CD4-positive, alpha-beta T cell (primary cell): ENCODE results near the gene BCKDHB. TPM values are rescaled to one million over a fixed set of nuclear protein-coding genes. Genes with fewer than 3 reads are reported as not detected.

Experiments
- ATAC-seq: fragments of 200-7000 bp; cut with Tn5 transposase; one replicate; pipeline ENCODE4 v1.10.0; 2022; ENCODE audit warnings: mild to moderate bottlenecking; ENCODE audit not compliant: poor library complexity
- CTCF ChIA-PET: fragments of 350-600 bp; sonication (Branson Sonifier 250); formaldehyde crosslinking; loops from one replicate; lab custom pipeline; 2021; ENCODE audit warnings: antibody characterized with exemption, inconsistent platforms; lab: Charles Lee
- POLR2A ChIA-PET: fragments of 350-600 bp; sonication (Branson Sonifier 250); formaldehyde crosslinking; loops from one replicate; lab custom pipeline; 2021; ENCODE audit warnings: antibody characterized with exemption, inconsistent platforms; lab: Charles Lee
- DNase-seq, 14 experiments: peaks; one replicate each; pipeline ENCODE4 v3.0.0-alpha.2; 2013 to 2020; ENCODE audit warnings: mixed read lengths in 2 of 14
- H3K27ac ChIP-seq, 2 donors: one replicate each; pipeline versions ENCODE4 v1.5.1 to v1.7.0; 2013; ENCODE audit warnings: low read length in 2 of 2, low read depth in 1 of 2, mild to moderate bottlenecking in 1 of 2
- H3K27me3 ChIP-seq, 2 experiments: 1 replicate in 1 of 2; 2 replicates in 1 of 2; pipeline versions ENCODE4 v1.6.1 to v1.7.0; 2013; ENCODE audit warnings: low read length in 2 of 2, control low read depth in 1 of 2, mild to moderate bottlenecking in 1 of 2, moderate library complexity in 1 of 2; ENCODE audit not compliant: insufficient read depth in 2 of 2, control insufficient read depth in 1 of 2
- H3K36me3 ChIP-seq: one replicate; pipeline ENCODE4 v1.6.1; 2013; ENCODE audit warnings: low read length, control low read depth; ENCODE audit not compliant: insufficient read depth
- H3K4me1 ChIP-seq: one replicate; pipeline ENCODE4 v1.6.1; 2013; ENCODE audit warnings: low read length, control low read depth; ENCODE audit not compliant: insufficient read depth
- H3K4me3 ChIP-seq: one replicate; pipeline ENCODE4 v1.5.1; 2013; ENCODE audit warnings: mild to moderate bottlenecking, low read length, moderate library complexity
- H3K9me3 ChIP-seq, 2 experiments: 1 replicate in 1 of 2; 2 replicates in 1 of 2; pipeline versions ENCODE4 v1.6.1 to v1.7.0; 2013; ENCODE audit warnings: low read length in 2 of 2, mild to moderate bottlenecking in 2 of 2, control low read depth in 1 of 2, moderate library complexity in 1 of 2; ENCODE audit not compliant: control insufficient read depth in 1 of 2, insufficient read depth in 1 of 2
- H3K27ac Mint-ChIP-seq: one replicate; pipeline ENCODE4 v1.8.0; 2020; ENCODE audit warnings: mixed read lengths
- H3K27me3 Mint-ChIP-seq: one replicate; pipeline ENCODE4 v1.8.0; 2021; ENCODE audit warnings: mixed read lengths
- H3K36me3 Mint-ChIP-seq: one replicate; pipeline ENCODE4 v1.8.0; 2021; ENCODE audit warnings: low read depth, mixed read lengths
- H3K4me1 Mint-ChIP-seq: one replicate; pipeline ENCODE4 v1.8.0; 2021; ENCODE audit warnings: low read depth, mixed read lengths
- H3K4me3 Mint-ChIP-seq: one replicate; pipeline ENCODE4 v1.8.0; 2020; ENCODE audit warnings: mild to moderate bottlenecking, mixed read lengths
- H3K9me3 Mint-ChIP-seq: one replicate; pipeline ENCODE4 v1.8.0; 2020; ENCODE audit warnings: mixed read lengths
- intact Hi-C, 2 experiments: fragments of 100-400 bp; cut with DNase I in 1 of 2; cut with micrococcal nuclease in 1 of 2; formaldehyde crosslinking; loops; one replicate each; pipeline versions ENCODE4 v1.15.1 to v1.9.0; 2023 to 2025; cut with DNase I, micrococcal nuclease
- total RNA-seq, 174 experiments: library from RNA in 2 of 174; stranded (reverse) in 2 of 174; gene quantifications; one replicate each; pipeline ENCODE4 v1.2.3 and lab custom pipeline; 2021 to 2026
- TF ChIP-seq, protein P1 (sequence below): fragments of 200-600 bp; IDR thresholded peaks from one replicate; pipeline ENCODE4 v1.8.0; 2022; ENCODE audit warnings: antibody characterized with exemption, mild to moderate bottlenecking

BCKDHB gene
- total RNA-seq, 2 experiments from 2014 or later, result 7.8 to 8.1 TPM

DNA sequence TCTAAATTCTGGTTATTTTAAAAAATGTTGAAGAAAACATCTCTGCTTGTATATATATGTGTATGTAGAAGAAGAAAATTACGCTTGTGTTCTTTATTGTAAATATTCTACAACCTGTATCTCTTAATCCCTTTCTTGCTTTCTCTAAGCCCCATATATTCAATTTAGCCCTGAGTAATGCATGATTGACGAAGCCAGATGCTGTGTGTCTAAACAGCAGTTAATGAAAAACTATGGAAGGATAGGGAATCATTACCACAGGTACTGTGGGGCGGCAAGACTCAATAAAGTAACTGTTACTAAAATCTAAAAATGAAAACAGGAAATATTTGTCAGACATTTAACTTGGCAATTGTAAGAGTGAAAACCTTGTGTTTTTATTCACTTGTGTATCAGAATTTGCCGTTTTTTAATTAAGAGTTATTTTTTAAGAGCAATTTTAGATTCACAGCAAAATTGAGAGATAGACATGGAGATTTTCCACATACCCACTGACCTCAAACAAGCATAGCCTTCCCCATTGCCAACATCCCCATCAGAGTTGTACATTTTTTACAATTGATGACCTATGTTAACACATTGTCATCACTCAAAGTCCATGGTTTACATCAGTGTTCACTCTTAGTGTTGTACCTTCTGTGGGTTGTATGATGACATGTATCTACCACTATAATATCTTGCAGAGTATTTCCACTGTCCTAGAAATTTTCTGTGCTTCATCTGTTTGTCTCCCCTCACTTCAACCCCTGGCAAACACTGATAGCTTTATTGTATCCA is 76.7 kb downstream of the BCKDHB start:
- TF ChIP-seq, protein P1, sequence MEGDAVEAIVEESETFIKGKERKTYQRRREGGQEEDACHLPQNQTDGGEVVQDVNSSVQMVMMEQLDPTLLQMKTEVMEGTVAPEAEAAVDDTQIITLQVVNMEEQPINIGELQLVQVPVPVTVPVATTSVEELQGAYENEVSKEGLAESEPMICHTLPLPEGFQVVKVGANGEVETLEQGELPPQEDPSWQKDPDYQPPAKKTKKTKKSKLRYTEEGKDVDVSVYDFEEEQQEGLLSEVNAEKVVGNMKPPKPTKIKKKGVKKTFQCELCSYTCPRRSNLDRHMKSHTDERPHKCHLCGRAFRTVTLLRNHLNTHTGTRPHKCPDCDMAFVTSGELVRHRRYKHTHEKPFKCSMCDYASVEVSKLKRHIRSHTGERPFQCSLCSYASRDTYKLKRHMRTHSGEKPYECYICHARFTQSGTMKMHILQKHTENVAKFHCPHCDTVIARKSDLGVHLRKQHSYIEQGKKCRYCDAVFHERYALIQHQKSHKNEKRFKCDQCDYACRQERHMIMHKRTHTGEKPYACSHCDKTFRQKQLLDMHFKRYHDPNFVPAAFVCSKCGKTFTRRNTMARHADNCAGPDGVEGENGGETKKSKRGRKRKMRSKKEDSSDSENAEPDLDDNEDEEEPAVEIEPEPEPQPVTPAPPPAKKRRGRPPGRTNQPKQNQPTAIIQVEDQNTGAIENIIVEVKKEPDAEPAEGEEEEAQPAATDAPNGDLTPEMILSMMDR, result no peak
- ATAC-seq (no peak), DNase-seq (no peak)
- H3K27me3 Mint-ChIP-seq, result no peaks in the 10 kb centered on the region
- intact Hi-C loops, result no loop called here
- no peak overlapping the region for H3K4me3 Mint-ChIP-seq
- Histone ChIP-seq H3K4me1 (no peaks in the 10 kb centered on the region), H3K4me3 (no peak overlapping the region), H3K27me3 (no peaks in the 10 kb centered on the region), H3K36me3 (no peaks in the 10 kb centered on the region), H3K27ac (no peak overlapping the region), H3K9me3 (no peaks in the 10 kb centered on the region)
- ChIA-PET CTCF (no interaction called here), POLR2A (no interaction called here)
- H3K36me3 Mint-ChIP-seq, result peaks cover 32% of the 10 kb centered on the region
- H3K9me3 Mint-ChIP-seq, result peaks cover 3% of the 10 kb centered on the region
- H3K27ac Mint-ChIP-seq, result no peak overlapping the region
- no peaks in the 10 kb centered on the region for H3K4me1 Mint-ChIP-seq

- H3K9me3 Mint-ChIP-seq, result peaks cover 3% of the 10 kb centered on the region
- H3K4me1 Mint-ChIP-seq, result no peaks in the 10 kb centered on the region
- no peaks in the 10 kb centered on the region for H3K36me3 ChIP-seq
- H3K36me3 Mint-ChIP-seq, result peaks cover 30% of the 10 kb centered on the region
- H3K27me3 Mint-ChIP-seq, result no peaks in the 10 kb centered on the region
- H3K27ac ChIP-seq, result no peak overlapping the region
- ChIA-PET POLR2A (no interaction called here), CTCF (no interaction called here)
- ATAC-seq (no peak), DNase-seq (no peak)
- H3K9me3 ChIP-seq, result no peaks in the 10 kb centered on the region
- H3K4me3 ChIP-seq, result no peak overlapping the region
- H3K27ac Mint-ChIP-seq, result no peak overlapping the region
- TF ChIP-seq, protein P1, result no peak
- intact Hi-C loops, result no loop called here
- no peak overlapping the region for H3K4me3 Mint-ChIP-seq
- no peaks in the 10 kb centered on the region for H3K27me3 ChIP-seq
- H3K4me1 ChIP-seq, result no peaks in the 10 kb centered on the region
Observed at GRCh38 chr6:80185492-80185891, 79.0 kb downstream of the BCKDHB start.

DNA sequence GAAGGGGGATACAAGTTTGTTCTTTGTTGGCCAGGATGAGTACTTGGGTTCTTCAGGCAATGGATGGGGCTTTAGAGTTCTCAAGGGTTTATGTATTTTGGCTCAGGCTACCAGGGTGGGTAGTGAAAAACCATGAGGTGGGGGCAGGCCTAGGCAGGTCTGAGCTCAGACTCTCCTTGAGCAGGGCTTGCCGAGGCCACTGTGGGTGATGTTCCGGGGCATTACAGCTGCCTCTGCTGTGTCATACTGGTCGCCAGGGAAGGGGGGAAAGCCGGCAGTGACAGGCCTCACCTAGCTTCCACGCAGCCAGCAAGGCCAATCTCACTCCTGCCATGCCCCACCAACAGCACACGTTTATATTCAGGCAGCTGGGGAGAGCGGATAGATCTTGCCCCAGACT is 79.6 kb downstream of the BCKDHB start:
- H3K27me3 Mint-ChIP-seq, result no peaks in the 10 kb centered on the region
- TF ChIP-seq, protein P1, result no peak

More for the DNA sequence above, 79.6 kb downstream of the BCKDHB start:
- Histone ChIP-seq H3K4me3 (no peak overlapping the region), H3K36me3 (no peaks in the 10 kb centered on the region), H3K27me3 (no peaks in the 10 kb centered on the region), H3K27ac (no peak overlapping the region), H3K4me1 (no peaks in the 10 kb centered on the region), H3K9me3 (no peaks in the 10 kb centered on the region)
- no peak for ATAC-seq
- ChIA-PET CTCF (no interaction called here), POLR2A (no interaction called here)
- H3K9me3 Mint-ChIP-seq, result peaks cover 3% of the 10 kb centered on the region
- no peak overlapping the region for H3K27ac Mint-ChIP-seq
- no peak for DNase-seq
- intact Hi-C loops, result no loop called here
- H3K36me3 Mint-ChIP-seq, result peaks cover 30% of the 10 kb centered on the region
- H3K4me1 Mint-ChIP-seq, result no peaks in the 10 kb centered on the region
- H3K4me3 Mint-ChIP-seq, result no peak overlapping the region
